K562 (cell line): Measurements from ENCODE around the gene TRIM23. TPM values are rescaled to one million over a fixed set of nuclear protein-coding genes. Genes with fewer than 3 reads are reported as not detected.

Source experiments
- ARID3A ChIP-seq: IDR thresholded peaks from 2 replicates; pipeline ENCODE4 v1.6.1; 2012; ENCODE audit warnings: low read depth, low read length, improper control_type of control experiment, borderline replicate concordance
- ARNT ChIP-seq, 2 experiments: fragments of 450-650 bp; IDR thresholded peaks; 2 replicates each; pipeline ENCODE4 v1.6.1; 2016; ENCODE audit warnings: mild to moderate bottlenecking in 1 of 2
- CBX1 ChIP-seq: sonication (generic); IDR thresholded peaks from 2 replicates; pipeline ENCODE4 v1.6.1; 2016; ENCODE audit warnings: antibody characterized with exemption, low read depth, mild to moderate bottlenecking
- CBX5 ChIP-seq: IDR thresholded peaks from 2 replicates; pipeline ENCODE4 v1.6.1; 2014; ENCODE audit warnings: low read depth, borderline replicate concordance
- CC2D1A ChIP-seq: fragments of 450-650 bp; IDR thresholded peaks from 2 replicates; pipeline ENCODE4 v1.6.1; 2017; ENCODE audit warnings: mild to moderate bottlenecking
- E2F6 ChIP-seq, 2 experiments: IDR thresholded peaks; 2 replicates each; pipeline ENCODE4 v1.6.1; 2011; ENCODE audit warnings: borderline replicate concordance in 1 of 2, control low read depth in 1 of 2, low read depth in 1 of 2, low read length in 1 of 2, mild to moderate bottlenecking in 1 of 2, mixed read lengths in 1 of 2, moderate library complexity in 1 of 2; ENCODE audit not compliant: insufficient read depth in 1 of 2, insufficient read length in 1 of 2, poor library complexity in 1 of 2, severe bottlenecking in 1 of 2; ENCODE audit errors: extremely low read depth in 1 of 2
- FOS ChIP-seq: IDR thresholded peaks from 3 replicates; pipeline ENCODE4 v1.6.1; 2011; ENCODE audit not compliant: insufficient read length; ENCODE audit errors: extremely low read depth
- FOXJ2 ChIP-seq: fragments of 200-800 bp; sonication (Bioruptor generic); IDR thresholded peaks from 2 replicates; pipeline ENCODE4 v1.6.1; 2016; ENCODE audit warnings: missing genetic modification characterization, missing compliant biosample characterization
- HCFC1 ChIP-seq: IDR thresholded peaks from 2 replicates; pipeline ENCODE4 v1.6.1; 2012; ENCODE audit warnings: low read depth, low read length, improper control_type of control experiment
- JUN ChIP-seq, 2 experiments: sonication (generic) in 1 of 2; formaldehyde crosslinking in 1 of 2; IDR thresholded peaks; 2 replicates each; pipeline versions ENCODE4 v1.6.1 to v1.8.0; 2012 to 2022; ENCODE audit warnings: borderline replicate concordance in 2 of 2, mild to moderate bottlenecking in 2 of 2, improper control_type of control experiment in 1 of 2, low read depth in 1 of 2, low read length in 1 of 2, missing genetic modification reagents in 1 of 2
- KAT2B ChIP-seq: IDR thresholded peaks from one replicate; pipeline ENCODE4 v1.6.1; 2012; ENCODE audit warnings: low read depth, mild to moderate bottlenecking, control low read depth, inconsistent platforms, low read length, moderate library complexity
- MECOM ChIP-seq: fragments of 250-450 bp; sonication (Bioruptor Pico); IDR thresholded peaks from 2 replicates; pipeline ENCODE4 v1.8.0; 2022; ENCODE audit warnings: inconsistent platforms
- MEIS2 ChIP-seq: fragments of 450-650 bp; IDR thresholded peaks from 2 replicates; pipeline ENCODE4 v1.6.1; 2014; ENCODE audit warnings: mild to moderate bottlenecking; ENCODE audit not compliant: partially characterized antibody
- NELFE ChIP-seq: IDR thresholded peaks from 2 replicates; pipeline ENCODE4 v1.6.1; 2011; ENCODE audit warnings: mild to moderate bottlenecking; ENCODE audit not compliant: insufficient read depth, insufficient read length
- RBM34 ChIP-seq: fragments of 200-400 bp; formaldehyde crosslinking; IDR thresholded peaks from 2 replicates; pipeline ENCODE4 v1.6.1; 2018; ENCODE audit warnings: low read length, borderline replicate concordance; ENCODE audit not compliant: insufficient read depth
- SUPT5H ChIP-seq: fragments of 450-650 bp; IDR thresholded peaks from 2 replicates; pipeline ENCODE4 v1.6.1; 2016
- TARDBP ChIP-seq: fragments of 450-650 bp; IDR thresholded peaks from 2 replicates; pipeline ENCODE4 v1.6.1; 2016
- YBX1 ChIP-seq: fragments of 450-650 bp; IDR thresholded peaks from 2 replicates; pipeline ENCODE4 v1.7.1; 2016; ENCODE audit warnings: mild to moderate bottlenecking
- ZFX ChIP-seq: sonication (generic); formaldehyde crosslinking; IDR thresholded peaks from 2 replicates; pipeline ENCODE4 v1.8.0; 2022; ENCODE audit warnings: mild to moderate bottlenecking, missing genetic modification reagents, moderate library complexity
- ZNF551 ChIP-seq: fragments of 250-450 bp; sonication (Bioruptor Pico); IDR thresholded peaks from 2 replicates; pipeline ENCODE4 v1.5.0; 2021; ENCODE audit warnings: mild to moderate bottlenecking, moderate library complexity
- ZNF561 ChIP-seq: fragments of 450-650 bp; formaldehyde crosslinking; conservative IDR thresholded peaks from 2 replicates; pipeline ENCODE4 v1.4.0; 2020; ENCODE audit warnings: mild to moderate bottlenecking, moderate library complexity
- ZNF639 ChIP-seq, 2 experiments: fragments of 200-800 bp in 1 of 2; sonication (Bioruptor generic) in 1 of 2; sonication (generic) in 1 of 2; formaldehyde crosslinking in 1 of 2; IDR thresholded peaks in 1 of 2; conservative IDR thresholded peaks in 1 of 2; 2 replicates each; pipeline versions ENCODE4 v1.5.0 to v1.6.1; 2016 to 2020; ENCODE audit warnings: missing compliant biosample characterization in 1 of 2, missing genetic modification characterization in 1 of 2, missing genetic modification reagents in 1 of 2
- polyA plus RNA-seq, 8 experiments: library from polyadenylated mRNA; depleted of rRNA in 4 of 8; stranded (reverse) in 5 of 8; unstranded in 3 of 8; fragments of >200 nt; fragmentation: Nextera tagmentation in 2 of 8; fragmentation: Illumina TruSeq in 1 of 8; extraction: Ambion mirVana in 2 of 8; extraction: Trizol in 1 of 8; gene quantifications; 2 replicates each; pipeline versions ENCODE4 v1.2.1 to v1.2.3, GENCODE V29; 2011 to 2014; ENCODE audit warnings: inconsistent platforms in 1 of 8, missing spikeins in 1 of 8
- total RNA-seq, 7 experiments: library from RNA; depleted of rRNA in 6 of 7; stranded (reverse); fragments of >200 nt in 6 of 7; fragmentation: Illumina TruSeq in 2 of 7; extraction: Trizol in 2 of 7; gene quantifications; 2 replicates each; pipeline versions ENCODE4 v1.2.1 to v1.2.3, GENCODE V29; 2011 to 2021; ENCODE audit warnings: low replicate concordance in 1 of 7

TRIM23 gene
- total and polyA plus RNA-seq, 9 of the 15 experiments (the other 6 are each of a cell fraction or from before 2014, with no cell fraction given), result 2.4 to 8.5 (median 4.9) TPM

GRCh38 chr5:65562731-65563701 lies 61.1 kb downstream of the TRIM23 start, which contains the start of the genes CENPK and PPWD1 (continued):
- TF ChIP-seq ZNF639 (CRISPR knock-in tag; conservative IDR thresholded peaks at IDR 0.05 in 1 of 2, IDR thresholded peaks at IDR 0.05 in 1 of 2) (peak in 1 of 2 experiments; percentile 65; a peak in 2 of 4 replicates), MEIS2 (peak; percentile 55), MECOM (peak; percentile 34; the same call in 1 of the 2 replicates), FOXJ2 (tag) (no peak), CBX1 (0 out of 2 replicates have a peak, but pooled peaks have one; percentile 64), CC2D1A (peak; percentile 90), ZNF561 (no peak), ZNF551 (CRISPR knock-in tag) (no peak), FOS (peak; percentile 88), NELFE (no peak), CBX5 (no peak), HCFC1 (peak; percentile 83), RBM34 (no peak), YBX1 (no peak), ARNT (IDR thresholded peaks at IDR 0.05) (peak in 1 of 2 experiments; percentile 44; a peak in 1 of 4 replicates), ZFX (peak; percentile 58), TARDBP (0 out of 2 replicates have a peak, but pooled peaks have one; percentile 32), E2F6 (IDR thresholded peaks at IDR 0.05; ENCODE audit: borderline replicate concordance in 1 of 2, extremely low read depth in 1 of 2, insufficient read depth in 1 of 2, insufficient read length in 1 of 2, low read depth in 1 of 2, low read length in 1 of 2, poor library complexity in 1 of 2, severe bottlenecking in 1 of 2) (peak; percentile 95 to 97), KAT2B (no peak), SUPT5H (peak; percentile 93), JUN (IDR thresholded peaks at IDR 0.05; ENCODE audit: borderline replicate concordance, low read depth, low read length) (peak; percentile 3; the same call in 1 of the 2 replicates), JUN (CRISPR knock-in tag; IDR thresholded peaks at IDR 0.05; ENCODE audit: borderline replicate concordance) (no peak), ARID3A (peak; percentile 12; the same call in 1 of the 2 replicates)
